Upper lobe of left lung (tissue), 4 donors: Measurements from ENCODE around the gene CFP.

Experiments
- EP300 ChIP-seq, 4 donors: sonication (generic); formaldehyde crosslinking; IDR thresholded peaks; one replicate each; pipeline ENCODE4 v1.5.1; 2017; ENCODE audit warnings: antibody characterized with exemption in 4 of 4, control low read depth in 2 of 4
- POLR2A ChIP-seq, 4 donors: fragments of 450-650 bp; IDR thresholded peaks; one replicate each; pipeline ENCODE4 v1.5.1; 2016 to 2017; ENCODE audit warnings: antibody characterized with exemption in 4 of 4, mild to moderate bottlenecking in 2 of 4
- POLR2AphosphoS5 ChIP-seq, 2 donors: sonication (generic); formaldehyde crosslinking; IDR thresholded peaks; one replicate each; pipeline ENCODE4 v1.5.1; 2017; ENCODE audit warnings: antibody characterized with exemption in 2 of 2

DNA sequence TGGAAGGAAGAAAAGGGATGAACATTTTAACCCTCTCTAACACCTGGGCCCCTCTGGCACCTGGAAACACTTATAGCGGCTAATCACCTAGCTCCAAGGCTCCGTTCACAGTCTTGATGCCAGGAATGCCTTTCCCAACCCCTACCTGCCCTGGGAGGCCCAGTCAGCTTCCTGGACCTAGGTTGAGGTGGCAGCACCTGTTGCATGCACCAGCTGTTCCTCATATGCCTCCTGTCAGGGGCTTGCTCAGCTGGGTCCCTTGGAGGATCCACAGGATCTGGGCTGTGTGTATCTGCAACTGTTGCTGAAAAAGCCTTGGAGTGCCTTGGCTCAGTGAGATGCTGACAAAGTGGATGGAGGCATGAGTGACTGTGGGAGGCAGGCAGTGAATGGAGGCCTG lies 4.4 kb downstream of the CFP start:
- no peak for TF ChIP-seq POLR2AphosphoS5 (IDR thresholded peaks at IDR 0.05)
- no peak for TF ChIP-seq EP300 (IDR thresholded peaks at IDR 0.05)
- no peak for TF ChIP-seq POLR2A (IDR thresholded peaks at IDR 0.05)
